Panc1 (cell line): ENCODE results near the gene FAT1. TPM values are rescaled to one million over a fixed set of nuclear protein-coding genes. Genes with fewer than 3 reads are reported as not detected.

Source experiments
- ATAC-seq: fragments of 200-7000 bp; cut with Tn5 transposase; 2 replicates; pipeline ENCODE4 v1.9.1; 2020; ENCODE audit warnings: mild to moderate bottlenecking, moderate library complexity
- BruUV-seq: library from RNA; stranded (reverse); fragments of 400-500 nt; replicated peaks from 2 replicates; lab custom pipeline; 2021; lab: Mats Ljungman, UMichigan
- CTCF ChIA-PET: fragments of 300-600 bp; sonication (Branson Sonifier 250); formaldehyde crosslinking; loops from one replicate; lab custom pipeline; 2022; ENCODE audit warnings: antibody characterized with exemption; lab: Charles Lee
- POLR2A ChIA-PET: fragments of 300-600 bp; sonication (Branson Sonifier 250); formaldehyde crosslinking; loops from one replicate; lab custom pipeline; 2022; ENCODE audit warnings: antibody characterized with exemption; lab: Charles Lee
- DNase-seq: peaks from one replicate; pipeline ENCODE4 v3.0.0-alpha.2; 2010; ENCODE audit warnings: low read depth, low spot score
- H3K27ac ChIP-seq: 2 replicates; pipeline ENCODE4 v1.5.1; 2011; ENCODE audit warnings: mild to moderate bottlenecking, low read length, inconsistent platforms
- H3K27me3 ChIP-seq: fragments of 200-500 bp; sonication (Bioruptor generic); 2 replicates; pipeline ENCODE4 v1.6.0; 2014; ENCODE audit warnings: low read length, inconsistent platforms; ENCODE audit not compliant: control insufficient read depth, insufficient read depth
- H3K36me3 ChIP-seq: fragments of 200-500 bp; sonication (Bioruptor generic); 2 replicates; pipeline ENCODE4 v1.5.1; 2014; ENCODE audit warnings: inconsistent platforms, mild to moderate bottlenecking, low read length, moderate library complexity; ENCODE audit not compliant: control insufficient read depth, insufficient read depth
- H3K4me1 ChIP-seq: 2 replicates; pipeline ENCODE4 v1.5.1; 2011; ENCODE audit warnings: inconsistent platforms, mild to moderate bottlenecking, low read length, moderate library complexity; ENCODE audit not compliant: control insufficient read depth, insufficient read depth
- H3K4me3 ChIP-seq, 2 experiments: 2 replicates each; pipeline ENCODE4 v1.5.1; 2011 to 2012; ENCODE audit warnings: low read depth in 2 of 2, low read length in 2 of 2, mild to moderate bottlenecking in 2 of 2, inconsistent platforms in 1 of 2, moderate library complexity in 1 of 2
- H3K9me3 ChIP-seq: fragments of 200-500 bp; sonication (Bioruptor generic); 2 replicates; pipeline ENCODE4 v1.5.1; 2014; ENCODE audit warnings: low read depth, mild to moderate bottlenecking, inconsistent platforms, low read length, moderate library complexity; ENCODE audit not compliant: control insufficient read depth, insufficient read depth
- CTCF ChIP-seq: fragments of 450-650 bp; IDR thresholded peaks from 2 replicates; pipeline ENCODE4 v1.5.1; 2017; ENCODE audit warnings: mild to moderate bottlenecking
- POLR2AphosphoS5 ChIP-seq: IDR thresholded peaks from 2 replicates; pipeline ENCODE4 v1.6.1; 2012; ENCODE audit warnings: mild to moderate bottlenecking, low read depth, low read length, moderate library complexity
- REST ChIP-seq, 2 experiments: IDR thresholded peaks; 2 replicates each; pipeline ENCODE4 v1.6.1; 2011 to 2012; ENCODE audit warnings: low read depth in 2 of 2, control low read depth in 1 of 2, low read length in 1 of 2, mild to moderate bottlenecking in 1 of 2, moderate library complexity in 1 of 2; ENCODE audit not compliant: insufficient read depth in 1 of 2
- SIN3A ChIP-seq: IDR thresholded peaks from 2 replicates; pipeline ENCODE4 v1.6.1; 2012; ENCODE audit warnings: low read depth, mild to moderate bottlenecking, low read length, moderate library complexity, borderline replicate concordance; ENCODE audit not compliant: insufficient read depth
- TCF7L2 ChIP-seq: IDR thresholded peaks from 2 replicates; pipeline ENCODE4 v1.6.1; 2011; ENCODE audit warnings: mild to moderate bottlenecking, low read depth, low read length, inconsistent platforms
- in situ Hi-C: cut with HindIII; loops from 2 replicates; pipeline ENCODE4 v1.10.0; 2016; ENCODE audit warnings: low sequenced_read_pairs, low pct_unique_long_range_greater_than_20kb
- intact Hi-C: fragments of 100-400 bp; cut with micrococcal nuclease; formaldehyde crosslinking; loops from one replicate; pipeline ENCODE4 v1.10.0; 2022; ENCODE audit not compliant: unreplicated experiment
- total RNA-seq: library from RNA; stranded (reverse); gene quantifications from one replicate; pipeline ENCODE4 v1.2.1, GENCODE V29; 2021; ENCODE audit not compliant: unreplicated experiment

The FAT1 gene
- total RNA-seq, 1 experiment from 2014 or later, result 288 TPM

- H3K36me3 ChIP-seq, result peaks cover 43% of the 10 kb centered on the region; the same call in 1 of the 2 replicates
- H3K4me3 ChIP-seq, result no peak overlapping the region
- TF ChIP-seq POLR2AphosphoS5 (no peak), REST (IDR thresholded peaks at IDR 0.05; ENCODE audit: insufficient read depth in 1 of 2, low read depth in 2 of 2, low read length in 1 of 2) (no peak)
- H3K27ac ChIP-seq, result no peak overlapping the region
- no peaks in the 10 kb centered on the region for H3K27me3 ChIP-seq
- peaks cover 19% of the 10 kb centered on the region for H3K4me1 ChIP-seq
- no peak for DNase-seq
- H3K9me3 ChIP-seq, result no peaks in the 10 kb centered on the region
- in situ Hi-C loops, result no loop called here
- ChIA-PET POLR2A (no interaction called here), CTCF (no interaction called here)
- ATAC-seq, result no peak
- no TSS peak for BruUV-seq
- intact Hi-C loops, result no loop called here
Measured at GRCh38 chr4:186622788-186623464, 100.7 kb downstream of the FAT1 start.

GRCh38 chr4:186621959-186622553, 101.6 kb downstream of the FAT1 start:
- POLR2A ChIA-PET, result no interaction called here
- CTCF ChIA-PET, result no interaction called here
- peak overlapping the region; percentile 29; the same call in 1 of the 2 replicates for H3K27ac ChIP-seq
- TF ChIP-seq CTCF (no peak; the same call in 1 of the 2 replicates), POLR2AphosphoS5 (no peak), REST (IDR thresholded peaks at IDR 0.05; ENCODE audit: insufficient read depth in 1 of 2, low read depth in 2 of 2, low read length in 1 of 2) (no peak), SIN3A (no peak), TCF7L2 (no peak)
- H3K27me3 ChIP-seq, result no peaks in the 10 kb centered on the region
- peaks cover 49% of the 10 kb centered on the region for H3K36me3 ChIP-seq
- in situ Hi-C loops (no loop called here), intact Hi-C loops (no loop called here)
- DNase-seq (no peak), ATAC-seq (peak; percentile 73)
- H3K4me1 ChIP-seq, result peaks cover 12% of the 10 kb centered on the region
- H3K9me3 ChIP-seq, result no peaks in the 10 kb centered on the region
- no peak overlapping the region for H3K4me3 ChIP-seq
- no TSS peak for BruUV-seq
